ENCODE results near the gene GCNA.

- no peak for TF ChIP-seq CTCF (conservative IDR thresholded peaks at IDR 0.05 in 1 of 2, IDR thresholded peaks at IDR 0.05 in 1 of 2; ENCODE audit: extremely low read depth in 1 of 2, insufficient read depth in 1 of 2, low read depth in 1 of 2, low read length in 2 of 2)
- TF ChIP-seq EZH2 (IDR thresholded peaks at IDR 0.05; ENCODE audit: borderline replicate concordance, low read length): no peak
These were observed 44.6 kb downstream of the GCNA start for GRCh38 chrX:71622576-71623450.
